GM18907 (cell line): ENCODE results near the gene FOXD2.
A peak's percentile ranks its signal among the peaks of the same experiment; 100 is the strongest.

Source experiments
- ATAC-seq: cut with Tn5 transposase; IDR thresholded peaks from one replicate; pipeline ENCODE4 v1.9.1; 2021; ENCODE audit warnings: mild to moderate bottlenecking, moderate library complexity; ENCODE audit not compliant: unreplicated experiment

FOXD2 gene

GRCh38 chr1:47416319-47417169, 21.3 kb upstream of the FOXD2 start:
- ATAC-seq: no peak

- ATAC-seq: no peak
Observed at GRCh38 chr1:47417170-47418044, 20.4 kb upstream of the FOXD2 start.

GRCh38 chr1:47418122-47418521, 19.7 kb upstream of the FOXD2 start:
- no peak for ATAC-seq

- ATAC-seq: no peak
Observed at GRCh38 chr1:47418681-47419325, 19.0 kb upstream of the FOXD2 start.

- no peak for ATAC-seq
Observed at GRCh38 chr1:47420547-47420946, 17.3 kb upstream of the FOXD2 start.

GRCh38 chr1:47423872-47424271, 14.0 kb upstream of the FOXD2 start:
- ATAC-seq: no peak

GRCh38 chr1:47424336-47424982, 13.4 kb upstream of the FOXD2 start:
- ATAC-seq: no peak

- no peak for ATAC-seq
Observed at GRCh38 chr1:47431534-47431933, 6.3 kb upstream of the FOXD2 start.

- peak; percentile 53 for ATAC-seq
Observed at GRCh38 chr1:47432071-47433036, 5.5 kb upstream of the FOXD2 start.

GRCh38 chr1:47433037-47433421, 4.8 kb upstream of the FOXD2 start:
- ATAC-seq: no peak

- no peak for ATAC-seq
Observed at GRCh38 chr1:47433477-47434050, 4.3 kb upstream of the FOXD2 start.

GRCh38 chr1:47434051-47434842, 3.6 kb upstream of the FOXD2 start:
- no peak for ATAC-seq

GRCh38 chr1:47435506-47436303, 2.1 kb upstream of the FOXD2 start:
- ATAC-seq: no peak

GRCh38 chr1:47436304-47436978, 1.4 kb upstream of the FOXD2 start:
- peak; percentile 47 for ATAC-seq

GRCh38 chr1:47436979-47437446, 831 bp upstream of the FOXD2 start:
- ATAC-seq: peak; percentile 23

GRCh38 chr1:47438165-47439016, 547 bp downstream of the FOXD2 start:
- no peak for ATAC-seq
